GM12872 (cell line): Measurements from ENCODE around the gene MAP2K7.

ENCODE experiments used
- TF ChIP-seq, protein P1 (sequence below): IDR thresholded peaks from 3 replicates; pipeline ENCODE4 v1.5.1; 2011; ENCODE audit warnings: low read depth, mild to moderate bottlenecking, low read length, moderate library complexity; ENCODE audit not compliant: insufficient read depth

The MAP2K7 gene

DNA sequence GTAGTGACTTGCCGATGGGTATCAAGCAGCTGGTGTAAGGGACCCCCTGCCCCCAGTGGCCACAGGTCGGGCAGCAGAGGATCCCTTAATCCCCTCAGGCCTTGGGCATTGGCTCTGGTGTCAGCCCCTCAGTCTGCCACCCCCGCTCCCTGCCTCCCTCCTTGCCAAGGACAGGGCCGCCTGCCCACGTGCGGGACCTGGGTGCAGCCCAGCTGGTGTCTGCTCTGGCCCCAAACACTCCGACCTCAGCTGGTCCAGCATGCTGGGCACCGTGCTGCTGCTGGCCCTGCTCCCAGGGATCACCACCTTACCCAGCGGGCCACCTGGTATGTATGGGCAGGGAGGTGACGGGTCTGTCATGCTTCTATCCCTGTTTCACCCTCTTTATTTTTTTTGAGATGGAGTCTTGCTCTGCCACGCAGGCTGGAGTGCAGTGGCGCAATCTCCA lies 10.9 kb downstream of the MAP2K7 start, which contains the start of gene TGFBR3L:
TGFBR3L (plus strand) TSS at position 233 of the 448 bp plus-strand sequence.
- TF ChIP-seq, protein P1, sequence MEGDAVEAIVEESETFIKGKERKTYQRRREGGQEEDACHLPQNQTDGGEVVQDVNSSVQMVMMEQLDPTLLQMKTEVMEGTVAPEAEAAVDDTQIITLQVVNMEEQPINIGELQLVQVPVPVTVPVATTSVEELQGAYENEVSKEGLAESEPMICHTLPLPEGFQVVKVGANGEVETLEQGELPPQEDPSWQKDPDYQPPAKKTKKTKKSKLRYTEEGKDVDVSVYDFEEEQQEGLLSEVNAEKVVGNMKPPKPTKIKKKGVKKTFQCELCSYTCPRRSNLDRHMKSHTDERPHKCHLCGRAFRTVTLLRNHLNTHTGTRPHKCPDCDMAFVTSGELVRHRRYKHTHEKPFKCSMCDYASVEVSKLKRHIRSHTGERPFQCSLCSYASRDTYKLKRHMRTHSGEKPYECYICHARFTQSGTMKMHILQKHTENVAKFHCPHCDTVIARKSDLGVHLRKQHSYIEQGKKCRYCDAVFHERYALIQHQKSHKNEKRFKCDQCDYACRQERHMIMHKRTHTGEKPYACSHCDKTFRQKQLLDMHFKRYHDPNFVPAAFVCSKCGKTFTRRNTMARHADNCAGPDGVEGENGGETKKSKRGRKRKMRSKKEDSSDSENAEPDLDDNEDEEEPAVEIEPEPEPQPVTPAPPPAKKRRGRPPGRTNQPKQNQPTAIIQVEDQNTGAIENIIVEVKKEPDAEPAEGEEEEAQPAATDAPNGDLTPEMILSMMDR, result no peak

DNA sequence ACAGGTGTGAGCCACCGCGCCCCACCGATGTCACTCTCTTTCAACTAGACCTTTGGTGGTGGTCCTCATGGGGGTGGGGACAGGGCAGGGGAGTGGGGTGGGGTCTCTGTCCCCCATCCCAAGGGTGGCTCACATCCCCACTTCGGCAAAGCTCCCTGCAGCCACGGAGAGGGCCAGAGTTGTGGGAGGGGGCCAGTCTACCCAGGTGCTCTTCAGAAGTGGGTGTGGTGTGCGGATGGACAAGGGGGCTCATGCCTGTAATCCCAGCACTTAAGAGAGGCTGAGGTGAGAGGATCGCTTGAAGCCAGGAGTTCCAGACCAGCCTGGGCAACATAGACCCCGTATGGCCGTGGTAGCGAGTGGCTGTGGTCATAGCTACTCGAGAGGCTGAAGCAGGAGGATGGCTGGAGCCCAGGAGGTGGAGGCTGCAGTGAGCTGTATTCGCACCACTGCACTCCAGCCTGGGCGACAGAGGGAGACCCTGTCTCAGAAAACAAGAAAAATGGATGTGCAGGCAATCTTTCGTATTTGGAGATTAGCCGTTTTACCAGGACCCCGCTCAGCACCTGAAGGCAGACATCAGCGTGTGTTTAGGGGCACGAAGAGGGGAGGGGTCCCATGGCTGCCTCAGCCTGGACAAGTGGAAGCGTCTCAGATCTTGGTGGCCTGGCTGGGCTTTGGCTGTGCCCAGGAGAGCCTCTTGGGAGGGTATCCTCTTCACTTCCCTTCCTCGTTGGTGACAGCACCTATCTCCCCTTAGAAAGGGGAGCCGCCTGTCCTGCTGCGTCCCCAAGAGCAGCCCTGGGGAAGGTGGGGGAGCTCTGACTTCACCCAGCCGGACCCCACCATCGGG lies 11.8 kb downstream of the MAP2K7 start:
- TF ChIP-seq, protein P1, result no peak

DNA sequence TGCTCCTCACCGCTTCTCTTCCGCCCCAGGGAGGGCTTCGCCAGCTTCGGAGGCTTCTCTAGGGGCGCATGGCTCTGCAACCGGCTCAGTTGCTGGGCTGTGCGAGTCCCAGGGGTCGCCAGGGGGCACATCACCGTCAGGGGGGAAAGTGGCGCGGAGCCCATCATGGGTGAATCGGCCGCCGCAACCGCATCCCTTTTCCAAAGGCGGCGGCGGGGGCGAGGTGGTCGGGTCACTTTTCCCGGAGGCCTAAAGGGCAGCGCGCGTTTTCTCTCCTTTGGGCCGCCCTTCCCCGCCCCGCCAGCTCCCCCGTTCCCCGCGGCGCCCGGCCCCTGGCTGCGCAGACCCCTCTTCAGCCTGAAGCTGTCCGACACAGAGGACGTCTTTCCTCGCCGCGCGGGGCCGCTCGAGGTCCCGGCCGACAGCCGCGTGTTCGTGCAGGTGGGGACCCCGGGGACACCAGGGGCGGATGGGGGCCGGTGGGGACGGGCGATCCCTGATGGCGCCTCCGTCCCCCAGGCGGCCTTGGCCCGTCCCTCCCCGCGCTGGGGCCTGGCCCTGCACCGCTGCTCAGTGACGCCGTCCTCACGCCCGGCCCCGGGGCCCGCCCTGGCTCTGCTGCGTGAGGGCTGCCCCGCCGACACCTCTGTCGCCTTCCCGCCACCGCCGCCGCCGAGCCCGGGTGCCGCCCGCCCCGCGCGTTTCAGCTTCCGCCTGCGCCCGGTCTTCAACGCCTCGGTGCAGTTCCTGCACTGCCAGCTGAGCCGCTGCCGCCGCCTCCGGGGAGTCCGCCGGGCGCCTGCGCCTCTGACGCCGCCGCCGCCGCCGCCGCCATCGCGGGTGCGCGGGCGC lies 12.7 kb downstream of the MAP2K7 start:
- TF ChIP-seq, protein P1, result no peak

DNA sequence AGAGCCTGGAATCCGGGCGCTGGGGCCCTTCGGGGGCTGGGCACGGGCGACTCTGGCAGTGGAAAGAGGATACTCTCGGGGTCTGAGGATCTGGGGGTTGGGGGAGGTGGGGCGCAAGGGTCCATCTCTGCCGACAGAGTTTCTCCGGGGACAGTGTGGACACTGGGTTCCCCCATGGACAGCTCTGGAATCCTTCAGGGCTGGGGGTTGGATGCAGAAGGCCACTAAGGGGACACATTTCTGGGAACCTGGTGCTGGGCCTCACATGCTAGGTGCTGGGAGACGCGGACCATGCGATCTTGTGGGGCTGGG lies 13.2 kb downstream of the MAP2K7 start:
- TF ChIP-seq, protein P1, result no peak

DNA sequence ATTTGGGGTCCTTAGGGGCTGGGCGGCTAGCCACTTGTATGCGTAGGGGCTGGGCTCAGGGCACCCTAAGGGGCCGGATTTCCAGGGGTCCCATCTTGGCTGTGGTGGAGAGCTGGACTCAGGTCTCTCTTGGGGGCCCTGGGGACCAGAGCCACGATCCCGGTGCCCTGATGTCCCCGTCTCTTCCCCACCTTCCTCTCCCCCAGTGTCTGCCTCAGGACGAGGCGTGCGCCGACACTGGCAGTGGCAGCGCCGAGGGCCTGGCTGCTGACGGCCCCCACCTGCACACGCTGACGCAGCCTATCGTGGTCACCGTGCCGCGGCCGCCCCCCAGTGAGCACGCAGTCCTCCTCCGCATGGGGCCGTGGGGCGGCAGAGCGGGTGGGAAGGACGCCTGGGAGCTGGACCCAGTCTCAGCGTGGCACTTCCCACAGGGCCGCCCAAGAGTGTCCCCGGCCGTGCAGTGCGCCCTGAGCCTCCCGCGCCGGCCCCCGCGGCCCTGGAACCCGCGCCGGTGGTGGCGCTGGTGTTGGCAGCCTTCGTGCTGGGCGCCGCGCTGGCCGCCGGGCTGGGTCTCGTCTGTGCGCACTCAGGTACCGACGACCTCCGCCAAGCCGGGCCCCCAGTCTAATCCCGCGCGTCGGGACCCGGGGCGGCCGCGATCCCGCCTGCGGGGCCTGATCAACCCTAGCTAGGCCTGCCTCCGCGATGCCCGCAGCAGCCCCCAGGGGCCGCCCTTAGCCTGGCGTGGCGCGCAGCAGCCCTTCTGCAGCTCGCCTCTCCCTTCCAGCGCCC lies 13.8 kb downstream of the MAP2K7 start:
- TF ChIP-seq, protein P1, result peak; percentile 68

DNA sequence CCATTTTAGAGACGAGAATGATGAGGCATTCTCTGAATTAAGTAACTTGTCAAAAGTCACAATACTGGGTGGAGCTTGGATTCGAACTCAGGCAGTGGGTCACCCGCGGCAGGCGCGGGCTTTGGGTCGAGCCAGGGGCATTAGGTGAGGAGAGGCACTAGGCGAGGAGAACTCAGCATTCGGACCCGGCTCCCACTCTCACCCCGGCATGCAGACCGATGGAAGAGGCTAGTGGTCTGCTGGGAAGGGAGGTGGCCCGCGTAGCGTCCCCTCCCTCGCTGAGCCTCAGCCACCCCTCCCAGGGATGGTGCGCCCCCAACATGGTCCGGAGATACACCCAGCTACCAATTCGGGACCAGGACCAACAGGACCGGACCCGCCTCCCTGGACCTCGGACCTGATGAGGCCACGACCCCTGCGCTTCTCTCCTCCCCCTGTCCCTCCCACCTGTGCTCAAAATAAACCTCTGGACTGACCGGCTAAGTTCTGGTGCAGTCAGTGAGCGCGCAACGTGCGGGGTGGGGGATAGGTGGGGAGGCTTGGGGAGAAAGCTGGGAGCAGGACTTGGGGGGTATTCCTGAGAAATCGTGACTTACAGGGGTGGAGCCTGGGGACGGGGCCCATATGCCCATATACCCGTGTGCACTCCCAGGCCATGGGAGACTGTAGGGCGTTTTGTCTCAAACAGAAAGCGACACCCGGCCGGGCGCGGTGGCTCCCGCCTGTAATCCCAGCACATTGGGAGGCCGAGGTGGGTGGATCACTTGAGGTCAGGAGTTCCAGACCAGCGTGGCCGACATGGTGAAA lies 15.1 kb downstream of the MAP2K7 start:
- TF ChIP-seq, protein P1, result no peak
